ENCODE data around the gene PADI4. TPM values are rescaled to one million over a fixed set of nuclear protein-coding genes. Genes with fewer than 3 reads are reported as not detected.

PADI4 gene
- polyA plus RNA-seq, 4 donors: 0.03 to 0.24 TPM; not detected in 2

DNA sequence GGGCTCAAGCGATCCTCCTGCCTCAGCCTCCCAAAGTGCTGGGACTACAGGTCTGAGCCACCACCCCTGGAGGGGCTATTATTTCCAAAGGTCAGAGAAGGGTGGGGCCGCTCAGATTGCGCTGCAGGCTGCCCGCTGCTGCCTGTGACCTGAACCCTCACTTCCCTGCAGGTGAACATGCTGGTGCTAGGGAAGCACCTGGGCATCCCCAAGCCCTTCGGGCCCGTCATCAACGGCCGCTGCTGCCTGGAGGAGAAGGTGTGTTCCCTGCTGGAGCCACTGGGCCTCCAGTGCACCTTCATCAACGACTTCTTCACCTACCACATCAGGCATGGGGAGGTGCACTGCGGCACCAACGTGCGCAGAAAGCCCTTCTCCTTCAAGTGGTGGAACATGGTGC, 55.4 kb downstream of the PADI4 start:
- Histone ChIP-seq H3K27me3 (ENCODE audit: control insufficient read depth in 3 of 3, insufficient read depth in 3 of 3, low read length in 3 of 3) (peaks cover 0 to 2% (median 2%) of the 10 kb centered on the region in 3 donors), H3K27ac (ENCODE audit: low read depth in 1 of 3, low read length in 2 of 3) (no peak overlapping the region), H3K9me3 (ENCODE audit: control insufficient read depth in 2 of 2, insufficient read depth in 1 of 2, low read depth in 1 of 2, low read length in 1 of 2) (no peaks in the 10 kb centered on the region), H3K4me1 (ENCODE audit: control insufficient read depth in 3 of 3, insufficient read depth in 2 of 3, low read depth in 1 of 3, low read length in 2 of 3) (no peaks in the 10 kb centered on the region), H3K36me3 (ENCODE audit: control insufficient read depth in 3 of 3, insufficient read depth in 2 of 3, low read depth in 1 of 3, low read length in 3 of 3) (no peaks in the 10 kb centered on the region), H3K4me3 (ENCODE audit: low read depth in 1 of 3, low read length in 3 of 3) (no peak overlapping the region)
- DNase-seq (no peak), FAIRE-seq (no peak)
- WGBS, 3 donors: 67 to 82% (median 79%) methylated on average over 12 of the region's 12 CpGs

DNA sequence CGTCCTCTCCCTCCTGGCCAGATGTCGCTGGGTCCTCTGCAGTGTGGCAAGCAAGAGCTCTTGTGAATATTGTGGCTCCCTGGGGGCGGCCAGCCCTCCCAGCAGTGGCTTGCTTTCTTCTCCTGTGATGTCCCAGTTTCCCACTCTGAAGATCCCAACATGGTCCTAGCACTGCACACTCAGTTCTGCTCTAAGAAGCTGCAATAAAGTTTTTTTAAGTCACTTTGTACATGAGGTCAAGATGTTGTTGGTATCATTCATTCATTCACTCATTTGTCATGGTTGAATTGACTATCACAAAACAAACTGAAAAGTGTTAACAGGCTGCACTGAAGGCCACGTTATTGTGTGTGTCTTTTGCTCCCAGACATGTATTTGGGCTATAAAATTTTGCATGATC, 55.8 kb downstream of the PADI4 start:
- no peak for FAIRE-seq
- 63 to 80% (median 74%) methylated on average over 4 of the region's 4 CpGs for WGBS, 3 donors
- no peak for DNase-seq
- Histone ChIP-seq H3K27me3 (ENCODE audit: control insufficient read depth in 3 of 3, insufficient read depth in 3 of 3, low read length in 3 of 3) (peaks cover 0 to 2% (median 2%) of the 10 kb centered on the region in 3 donors), H3K4me3 (ENCODE audit: low read depth in 1 of 3, low read length in 3 of 3) (no peak overlapping the region), H3K4me1 (ENCODE audit: control insufficient read depth in 3 of 3, insufficient read depth in 2 of 3, low read depth in 1 of 3, low read length in 2 of 3) (no peaks in the 10 kb centered on the region), H3K27ac (ENCODE audit: low read depth in 1 of 3, low read length in 2 of 3) (no peak overlapping the region), H3K36me3 (ENCODE audit: control insufficient read depth in 3 of 3, insufficient read depth in 2 of 3, low read depth in 1 of 3, low read length in 3 of 3) (no peaks in the 10 kb centered on the region), H3K9me3 (ENCODE audit: control insufficient read depth in 2 of 2, insufficient read depth in 1 of 2, low read depth in 1 of 2, low read length in 1 of 2) (no peaks in the 10 kb centered on the region)

DNA sequence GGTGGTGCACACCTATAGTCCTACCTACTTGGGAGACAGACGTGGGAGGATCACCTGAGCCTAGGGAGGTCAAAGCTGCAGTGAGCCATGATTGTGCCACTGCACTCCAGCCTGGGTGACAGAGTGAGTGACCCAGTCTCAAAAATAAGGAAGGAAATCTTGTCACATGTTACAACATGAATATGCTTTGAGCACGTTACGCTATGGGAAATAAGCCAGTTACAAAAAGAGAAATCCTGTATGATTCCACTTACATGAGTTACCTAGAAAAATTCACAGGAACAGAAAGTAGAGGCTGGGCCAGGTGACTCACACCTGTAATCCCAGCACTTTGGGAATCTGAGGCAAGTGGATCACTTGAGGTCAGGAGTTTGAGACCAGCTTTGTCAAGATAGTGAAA, 57.3 kb downstream of the PADI4 start:
- no peak for FAIRE-seq
- peaks cover 0 to 2% (median 2%) of the 10 kb centered on the region in 3 donors for H3K27me3 ChIP-seq (ENCODE audit: control insufficient read depth in 3 of 3, insufficient read depth in 3 of 3, low read length in 3 of 3)
- no peaks in the 10 kb centered on the region for H3K36me3 ChIP-seq (ENCODE audit: control insufficient read depth in 3 of 3, insufficient read depth in 2 of 3, low read depth in 1 of 3, low read length in 3 of 3)
- H3K4me1 ChIP-seq (ENCODE audit: control insufficient read depth in 3 of 3, insufficient read depth in 2 of 3, low read depth in 1 of 3, low read length in 2 of 3): no peaks in the 10 kb centered on the region
- H3K4me3 ChIP-seq (ENCODE audit: low read depth in 1 of 3, low read length in 3 of 3): no peak overlapping the region
- no peak for DNase-seq
- no peaks in the 10 kb centered on the region for H3K9me3 ChIP-seq (ENCODE audit: control insufficient read depth in 2 of 2, insufficient read depth in 1 of 2, low read depth in 1 of 2, low read length in 1 of 2)
- 65 to 73% (median 72%) methylated on average over 3 of the region's 3 CpGs for WGBS, 3 donors
- no peak overlapping the region for H3K27ac ChIP-seq (ENCODE audit: low read depth in 1 of 3, low read length in 2 of 3)

DNA sequence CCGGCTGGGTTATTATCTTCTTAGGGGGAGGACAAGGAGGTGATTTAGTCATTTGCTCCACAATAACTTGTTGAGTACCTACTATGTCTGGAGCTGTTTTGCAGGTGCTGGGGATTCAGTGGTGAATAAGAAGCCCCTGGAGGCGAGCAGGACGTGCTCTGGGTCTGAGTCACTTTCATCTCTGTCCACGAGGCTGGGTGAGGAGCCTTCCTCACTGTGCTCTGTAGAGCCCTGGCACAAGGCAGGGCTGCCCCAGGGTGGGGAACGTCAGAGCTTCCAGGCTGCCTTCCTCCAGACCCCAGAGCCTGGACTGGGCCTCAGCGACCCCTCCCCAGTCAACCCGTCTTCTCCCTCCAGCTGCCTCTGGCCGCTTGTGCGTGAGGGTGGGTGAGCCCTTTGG, 61.5 kb downstream of the PADI4 start:
- H3K4me3 ChIP-seq (ENCODE audit: low read depth in 1 of 3, low read length in 3 of 3): no peak overlapping the region
- H3K36me3 ChIP-seq (ENCODE audit: control insufficient read depth in 3 of 3, insufficient read depth in 2 of 3, low read depth in 1 of 3, low read length in 3 of 3): no peaks in the 10 kb centered on the region
- FAIRE-seq (no peak), DNase-seq (no peak)
- H3K27me3 ChIP-seq (ENCODE audit: control insufficient read depth in 3 of 3, insufficient read depth in 3 of 3, low read length in 3 of 3): peaks cover 0 to 2% (median 2%) of the 10 kb centered on the region in 3 donors
- H3K27ac ChIP-seq (ENCODE audit: low read depth in 1 of 3, low read length in 2 of 3): no peak overlapping the region
- no peaks in the 10 kb centered on the region for H3K9me3 ChIP-seq (ENCODE audit: control insufficient read depth in 2 of 2, insufficient read depth in 1 of 2, low read depth in 1 of 2, low read length in 1 of 2)
- 68 to 70% (median 69%) methylated on average over 9 of the region's 9 CpGs for WGBS, 3 donors
- H3K4me1 ChIP-seq (ENCODE audit: control insufficient read depth in 3 of 3, insufficient read depth in 2 of 3, low read depth in 1 of 3, low read length in 2 of 3): no peaks in the 10 kb centered on the region

DNA sequence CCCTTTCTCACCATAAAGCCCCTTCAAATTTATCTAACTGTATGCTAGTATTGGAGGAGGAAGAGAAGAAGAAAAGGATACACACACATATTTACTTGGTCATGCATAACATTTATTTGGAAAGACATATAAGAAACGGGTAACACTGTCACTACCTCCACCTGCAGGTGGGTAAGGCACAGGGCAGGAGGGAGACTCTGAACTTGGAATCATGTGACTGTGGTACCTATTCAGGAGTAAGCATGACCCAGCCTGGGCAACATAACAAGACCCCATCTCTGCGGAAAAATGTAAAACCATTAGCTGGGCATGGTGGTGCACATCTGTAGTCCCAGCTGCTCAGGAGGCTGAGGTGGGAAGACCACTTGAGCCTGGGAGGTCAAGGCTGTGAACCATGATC, 62.6 kb downstream of the PADI4 start:
- no peak overlapping the region for H3K27ac ChIP-seq (ENCODE audit: low read depth in 1 of 3, low read length in 2 of 3)
- no peaks in the 10 kb centered on the region for H3K4me1 ChIP-seq (ENCODE audit: control insufficient read depth in 3 of 3, insufficient read depth in 2 of 3, low read depth in 1 of 3, low read length in 2 of 3)
- no peaks in the 10 kb centered on the region for H3K36me3 ChIP-seq (ENCODE audit: control insufficient read depth in 3 of 3, insufficient read depth in 2 of 3, low read depth in 1 of 3, low read length in 3 of 3)
- FAIRE-seq (no peak), DNase-seq (peak; percentile 6 to 20)
- H3K4me3 ChIP-seq (ENCODE audit: low read depth in 1 of 3, low read length in 3 of 3): no peak overlapping the region
- no peaks in the 10 kb centered on the region for H3K9me3 ChIP-seq (ENCODE audit: control insufficient read depth in 2 of 2, insufficient read depth in 1 of 2, low read depth in 1 of 2, low read length in 1 of 2)
- 35 to 54% (median 47%) methylated on average over 2 of the region's 2 CpGs for WGBS, 3 donors
- H3K27me3 ChIP-seq (ENCODE audit: control insufficient read depth in 3 of 3, insufficient read depth in 3 of 3, low read length in 3 of 3): peaks cover 0 to 2% (median 2%) of the 10 kb centered on the region in 3 donors

DNA sequence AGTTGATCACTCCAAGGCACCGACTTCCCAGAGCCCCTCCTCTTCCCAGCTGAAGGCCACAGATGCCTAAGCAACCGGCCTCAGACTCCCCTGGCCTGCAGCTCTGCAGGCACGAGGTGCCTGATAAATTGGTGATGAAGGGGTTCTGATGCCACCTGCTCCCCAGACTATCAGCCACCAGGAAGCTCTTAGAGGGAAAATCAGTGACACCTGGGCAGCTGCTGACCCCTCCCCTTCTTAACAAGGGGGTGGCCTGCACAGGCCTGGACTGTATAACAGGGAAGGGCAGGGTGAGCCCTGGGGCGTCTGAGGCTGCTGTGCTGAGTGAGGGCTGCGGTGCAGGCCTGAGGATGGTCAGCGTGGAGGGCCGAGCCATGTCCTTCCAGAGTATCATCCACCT, 63.9 kb downstream of the PADI4 start, which contains the start of gene PADI6:
Gene PADI6, plus strand, starts transcription at position 301 of the 400 bp plus-strand sequence. Its CDS starts 50 bp downstream, at position 351.
- Histone ChIP-seq H3K36me3 (ENCODE audit: control insufficient read depth in 3 of 3, insufficient read depth in 2 of 3, low read depth in 1 of 3, low read length in 3 of 3) (no peaks in the 10 kb centered on the region), H3K9me3 (ENCODE audit: control insufficient read depth in 2 of 2, insufficient read depth in 1 of 2, low read depth in 1 of 2, low read length in 1 of 2) (no peaks in the 10 kb centered on the region), H3K4me3 (ENCODE audit: low read depth in 1 of 3, low read length in 3 of 3) (no peak within 1 kb of the TSS), H3K27ac (ENCODE audit: low read depth in 1 of 3, low read length in 2 of 3) (no peak within 1 kb of the TSS), H3K4me1 (ENCODE audit: control insufficient read depth in 3 of 3, insufficient read depth in 2 of 3, low read depth in 1 of 3, low read length in 2 of 3) (no peaks in the 10 kb centered on the region), H3K27me3 (ENCODE audit: control insufficient read depth in 3 of 3, insufficient read depth in 3 of 3, low read length in 3 of 3) (peaks cover 0 to 2% (median 2%) of the 10 kb centered on the region in 3 donors)
- 39 to 56% (median 50%) methylated on average over 7 of the region's 7 CpGs for WGBS, 3 donors
- no peak for FAIRE-seq
- DNase-seq: no peak

DNA sequence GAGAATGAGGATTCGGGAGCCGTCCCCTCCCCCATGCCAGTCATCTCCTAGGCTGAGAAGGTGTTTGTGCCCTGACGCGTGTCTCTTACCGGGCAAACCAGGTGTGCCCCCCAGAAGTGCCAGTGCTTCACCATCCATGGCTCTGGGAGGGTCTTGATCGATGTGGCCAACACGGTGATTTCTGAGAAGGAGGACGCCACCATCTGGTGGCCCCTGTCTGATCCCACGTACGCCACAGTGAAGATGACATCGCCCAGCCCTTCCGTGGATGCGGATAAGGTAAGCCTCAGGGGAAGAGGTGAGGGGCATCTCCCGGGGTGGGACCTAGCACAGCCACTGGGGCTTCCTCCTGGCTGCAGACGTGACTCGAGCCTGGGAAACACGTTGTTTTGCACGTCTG, 65.0 kb downstream of the PADI4 start:
- Histone ChIP-seq H3K27ac (ENCODE audit: low read depth in 1 of 3, low read length in 2 of 3) (no peak overlapping the region), H3K4me3 (ENCODE audit: low read depth in 1 of 3, low read length in 3 of 3) (no peak overlapping the region), H3K27me3 (ENCODE audit: control insufficient read depth in 3 of 3, insufficient read depth in 3 of 3, low read length in 3 of 3) (peaks cover 0 to 6% (median 3%) of the 10 kb centered on the region in 3 donors), H3K36me3 (ENCODE audit: control insufficient read depth in 3 of 3, insufficient read depth in 2 of 3, low read depth in 1 of 3, low read length in 3 of 3) (no peaks in the 10 kb centered on the region), H3K9me3 (ENCODE audit: control insufficient read depth in 2 of 2, insufficient read depth in 1 of 2, low read depth in 1 of 2, low read length in 1 of 2) (no peaks in the 10 kb centered on the region), H3K4me1 (ENCODE audit: control insufficient read depth in 3 of 3, insufficient read depth in 2 of 3, low read depth in 1 of 3, low read length in 2 of 3) (no peaks in the 10 kb centered on the region)
- DNase-seq (no peak), FAIRE-seq (no peak)
- WGBS, 3 donors: 76 to 80% (median 77%) methylated on average over 18 of the region's 18 CpGs

DNA sequence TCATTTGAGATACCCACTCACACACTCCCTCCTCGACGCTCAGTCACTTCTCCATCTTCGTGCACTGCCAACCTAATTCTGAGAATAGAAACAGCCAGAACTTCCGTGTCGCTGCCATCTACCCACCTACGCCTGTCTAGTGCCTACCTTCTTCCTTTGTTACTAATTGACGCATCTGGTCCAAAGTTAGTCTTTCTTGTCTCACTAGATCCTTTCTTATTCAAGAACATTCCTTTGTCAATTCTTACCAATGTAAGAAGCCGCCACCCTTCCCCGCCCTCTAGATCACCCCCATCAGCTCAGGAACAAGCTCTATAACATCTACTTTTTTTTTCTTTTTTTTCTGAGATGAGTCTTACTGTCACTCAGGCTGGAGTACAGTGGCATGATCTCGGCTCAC, 67.7 kb downstream of the PADI4 start:
- FAIRE-seq: no peak
- 90 to 91% (median 91%) methylated on average over 10 of the region's 10 CpGs for WGBS, 3 donors

DNA sequence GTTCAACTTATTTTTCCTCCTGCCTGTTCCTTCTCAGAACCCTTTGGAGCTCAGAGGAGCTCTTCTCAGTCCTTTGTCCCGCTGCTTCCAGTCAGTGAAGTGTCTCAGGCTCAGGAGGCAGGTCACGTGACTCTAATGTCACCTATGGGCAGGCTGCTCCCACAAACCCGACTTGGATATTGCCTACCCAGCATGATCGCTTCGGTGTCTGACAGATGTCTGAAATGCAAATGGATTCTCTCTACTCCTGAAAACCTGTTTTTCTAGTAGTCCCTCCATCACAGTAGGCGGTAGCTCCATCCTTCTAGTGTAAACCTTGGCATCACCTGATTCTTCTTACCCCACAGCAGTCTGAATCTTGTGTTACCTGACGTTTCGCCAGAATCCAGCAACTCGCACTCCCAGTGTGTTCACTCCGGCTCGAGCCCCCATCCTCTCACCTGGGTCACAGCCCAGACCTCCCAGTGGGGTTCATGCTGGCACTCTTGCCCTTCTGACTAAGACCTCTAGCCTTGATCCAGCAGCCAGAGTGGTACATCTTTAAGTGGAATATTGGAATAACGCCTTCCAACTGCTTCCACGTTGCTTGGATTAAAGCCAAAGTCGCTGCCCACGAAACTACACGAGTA, 69.4 kb downstream of the PADI4 start:
- WGBS, 3 donors: 23 to 33% (median 31%) methylated on average over 16 of the region's 16 CpGs
- Histone ChIP-seq H3K4me1 (ENCODE audit: control insufficient read depth in 3 of 3, insufficient read depth in 2 of 3, low read depth in 1 of 3, low read length in 2 of 3) (no peaks in the 10 kb centered on the region), H3K36me3 (ENCODE audit: control insufficient read depth in 3 of 3, insufficient read depth in 2 of 3, low read depth in 1 of 3, low read length in 3 of 3) (no peaks in the 10 kb centered on the region), H3K27me3 (ENCODE audit: control insufficient read depth in 3 of 3, insufficient read depth in 3 of 3, low read length in 3 of 3) (peaks cover 0 to 9% (median 3%) of the 10 kb centered on the region in 3 donors), H3K27ac (ENCODE audit: low read depth in 1 of 3, low read length in 2 of 3) (no peak overlapping the region), H3K4me3 (ENCODE audit: low read depth in 1 of 3, low read length in 3 of 3) (no peak overlapping the region), H3K9me3 (ENCODE audit: control insufficient read depth in 2 of 2, insufficient read depth in 1 of 2, low read depth in 1 of 2, low read length in 1 of 2) (no peaks in the 10 kb centered on the region)
- DNase-seq (peak; percentile 8 to 12), FAIRE-seq (no peak)

More for the DNA sequence above, 67.7 kb downstream of the PADI4 start:
- Histone ChIP-seq H3K27me3 (ENCODE audit: control insufficient read depth in 3 of 3, insufficient read depth in 3 of 3, low read length in 3 of 3) (peaks cover 0 to 6% (median 3%) of the 10 kb centered on the region in 3 donors), H3K4me3 (ENCODE audit: low read depth in 1 of 3, low read length in 3 of 3) (no peak overlapping the region), H3K4me1 (ENCODE audit: control insufficient read depth in 3 of 3, insufficient read depth in 2 of 3, low read depth in 1 of 3, low read length in 2 of 3) (no peaks in the 10 kb centered on the region), H3K27ac (ENCODE audit: low read depth in 1 of 3, low read length in 2 of 3) (no peak overlapping the region), H3K9me3 (ENCODE audit: control insufficient read depth in 2 of 2, insufficient read depth in 1 of 2, low read depth in 1 of 2, low read length in 1 of 2) (no peaks in the 10 kb centered on the region), H3K36me3 (ENCODE audit: control insufficient read depth in 3 of 3, insufficient read depth in 2 of 3, low read depth in 1 of 3, low read length in 3 of 3) (no peaks in the 10 kb centered on the region)
- no peak for DNase-seq
